Measurements from ENCODE around the gene LRBA.
A peak's percentile ranks its signal among the peaks of the same experiment; 100 is the strongest.
"Not testable (repeated sequence)": the region's sequence is repeated elsewhere in the genome, so short reads cannot be mapped to it uniquely, and the experiment has no call there.

LRBA gene

DNA sequence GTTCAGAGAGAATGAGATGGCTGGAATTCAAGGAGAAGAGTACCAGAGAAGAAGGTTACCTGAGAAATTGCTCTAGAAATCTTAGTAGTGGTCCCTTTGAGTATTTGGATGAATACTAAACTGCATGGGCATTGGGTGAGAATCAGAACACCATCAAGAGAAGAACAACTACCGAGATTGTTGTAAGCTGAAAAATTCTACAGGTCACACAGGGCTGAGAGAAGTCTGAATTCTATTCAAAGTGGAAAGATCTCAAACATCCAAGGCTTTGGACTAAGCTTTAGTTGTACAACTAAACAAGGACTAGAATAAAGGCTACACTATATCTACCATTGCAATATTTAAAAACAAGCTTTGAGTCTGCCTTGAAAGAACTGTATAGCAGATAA is 40.8 kb downstream of the LRBA start:
- DNase-seq (ENCODE audit: low read depth in 2 of 2, low spot score in 1 of 2): no peak

DNA sequence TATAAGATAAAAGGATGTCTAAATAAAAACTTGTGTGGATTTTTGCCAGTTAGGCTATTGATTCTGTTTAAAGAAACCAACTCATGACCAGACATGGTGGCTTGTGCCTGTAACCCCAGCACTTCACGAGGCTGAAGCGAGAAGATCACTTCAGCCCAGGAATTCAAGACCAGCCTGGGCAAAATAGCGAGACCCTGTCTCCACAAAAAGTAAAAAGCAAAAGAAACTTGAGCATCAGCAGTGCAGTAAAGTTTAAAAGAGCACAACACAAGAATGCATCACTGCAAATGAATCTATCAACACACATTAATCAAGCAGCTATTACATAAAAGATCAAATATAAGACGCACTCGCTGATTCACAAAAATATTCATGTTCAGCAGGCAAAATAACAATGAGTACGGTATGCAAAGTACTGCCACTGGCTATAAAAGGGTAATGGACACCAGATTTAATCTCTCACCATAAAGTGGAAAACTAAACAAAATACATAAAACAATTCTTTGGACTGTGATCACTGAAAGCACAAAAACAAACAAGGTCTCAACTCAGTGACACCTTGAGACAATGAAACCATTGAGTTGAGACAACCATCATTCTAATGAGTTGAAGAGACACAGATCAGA is 41.3 kb downstream of the LRBA start:
- no peak for DNase-seq (ENCODE audit: low read depth in 2 of 2, low spot score in 1 of 2)

DNA sequence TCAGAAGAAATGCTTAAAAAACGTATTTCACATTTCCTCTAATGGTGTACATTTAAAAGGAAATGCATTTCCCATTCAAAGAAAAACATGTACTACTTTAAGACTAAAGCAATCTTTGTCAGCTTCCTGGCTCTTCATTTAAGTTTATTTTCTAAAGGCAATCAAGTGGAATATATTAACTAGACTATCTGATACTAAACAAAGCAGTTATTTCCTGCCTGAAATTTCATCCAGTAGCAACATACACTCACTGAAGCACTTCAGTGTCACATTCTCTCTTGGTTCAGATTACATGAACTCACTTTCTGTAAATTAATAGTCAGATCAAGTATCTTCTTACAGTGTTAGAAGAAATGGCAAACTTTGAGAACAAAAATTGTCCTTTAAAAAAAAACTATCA is 42.5 kb downstream of the LRBA start:
- no peak for DNase-seq (ENCODE audit: low read depth in 2 of 2, low spot score in 1 of 2)

DNA sequence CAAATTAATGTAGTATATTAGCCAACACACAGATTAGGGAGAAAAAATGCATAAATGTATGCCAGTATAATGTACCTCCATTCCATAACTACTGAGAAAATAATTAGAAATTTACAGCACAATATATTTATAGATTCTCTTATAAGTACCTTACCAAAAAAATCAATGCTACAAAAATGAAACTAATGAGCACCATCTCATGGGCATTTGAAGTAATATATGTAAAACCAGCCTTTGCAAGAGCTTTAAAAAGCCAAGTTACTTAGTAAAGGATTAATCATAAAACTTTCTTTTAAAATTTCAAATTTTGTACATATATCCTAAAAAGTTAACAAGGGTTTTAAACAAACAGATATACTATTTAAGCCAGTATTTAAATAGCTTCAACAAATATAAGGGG is 43.2 kb downstream of the LRBA start:
- DNase-seq (ENCODE audit: low read depth in 2 of 2, low spot score in 1 of 2): no peak

DNA sequence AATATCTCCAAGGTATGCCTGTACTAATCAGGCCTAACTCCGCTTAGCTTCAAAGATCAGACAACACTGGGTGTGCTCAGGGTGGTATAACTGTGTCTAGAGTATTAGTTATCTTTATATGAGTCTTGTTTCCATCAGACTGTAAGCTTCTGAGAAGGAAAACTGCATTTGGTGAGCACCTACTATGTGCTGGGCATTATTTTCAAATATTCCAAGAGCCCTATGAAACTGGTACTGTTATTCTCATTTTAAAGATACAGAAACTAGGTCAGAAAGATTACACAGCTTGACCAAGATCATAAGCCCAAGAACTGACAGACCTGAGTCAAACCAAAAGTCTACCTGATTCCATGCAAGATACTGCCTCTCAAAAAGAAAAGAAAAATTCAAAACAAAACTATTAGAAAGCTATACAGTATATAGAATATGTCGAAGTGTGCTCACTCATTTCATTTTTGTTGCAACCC is 44.4 kb downstream of the LRBA start:
- no peak for DNase-seq (ENCODE audit: low read depth in 2 of 2, low spot score in 1 of 2)

DNA sequence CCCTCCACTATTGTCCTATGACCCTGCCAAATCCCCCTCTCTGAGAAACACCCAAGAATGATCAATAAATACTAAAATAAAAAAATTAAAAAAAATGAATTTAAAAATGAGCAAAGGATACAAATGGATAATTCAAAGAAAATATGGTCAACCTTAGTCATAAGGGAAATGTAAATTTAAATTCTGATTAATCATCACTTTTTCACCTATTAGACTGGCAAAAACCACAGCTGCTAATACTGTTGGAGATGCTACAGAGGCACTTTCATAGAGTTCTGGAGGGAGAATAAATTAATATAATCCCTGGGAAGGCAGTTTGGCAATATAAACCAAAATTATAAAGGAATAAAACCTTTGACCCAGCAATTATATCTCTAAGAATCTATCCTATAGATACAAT is 50.3 kb downstream of the LRBA start:
- no peak for DNase-seq (ENCODE audit: low read depth in 2 of 2, low spot score in 1 of 2)

DNA sequence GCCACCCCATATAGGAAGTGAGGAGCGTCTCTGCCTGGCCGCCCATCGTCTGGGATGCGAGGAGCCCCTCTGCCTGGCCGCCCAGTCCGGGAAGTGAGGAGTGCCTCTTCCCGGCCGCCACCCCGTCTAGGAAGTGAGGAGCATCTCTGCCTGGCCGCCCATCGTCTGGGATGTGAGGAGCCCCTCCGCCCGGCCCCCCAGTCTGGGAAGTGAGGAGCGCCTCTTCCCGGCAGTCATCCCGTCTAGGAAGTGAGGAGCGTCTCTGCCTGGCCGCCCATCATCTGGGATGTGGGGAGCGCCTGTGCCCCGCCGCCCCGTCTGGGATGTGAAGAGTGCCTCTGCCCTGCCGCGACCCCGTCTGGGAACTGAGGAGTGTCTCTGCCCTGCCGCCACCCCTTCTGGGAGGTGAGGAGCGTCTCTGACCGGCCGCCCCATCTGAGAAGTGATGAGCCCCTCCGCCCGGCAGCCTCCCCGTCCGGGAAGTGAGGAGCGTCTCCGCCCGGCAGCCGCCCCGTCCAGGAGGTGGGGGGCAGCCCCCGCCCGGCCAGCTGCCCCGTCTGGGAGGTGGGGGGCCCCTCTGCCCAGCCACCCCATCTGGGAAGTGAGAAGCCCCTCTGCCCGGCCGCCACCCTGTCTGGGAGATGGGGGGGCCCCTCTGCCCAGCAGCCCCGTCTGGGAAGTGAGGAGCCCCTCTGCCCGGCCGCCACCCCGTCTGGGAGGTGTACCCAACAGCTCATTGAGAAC is 51.3 kb downstream of the LRBA start:
- DNase-seq (ENCODE audit: low read depth in 2 of 2, low spot score in 1 of 2): not testable (repeated sequence)

DNA sequence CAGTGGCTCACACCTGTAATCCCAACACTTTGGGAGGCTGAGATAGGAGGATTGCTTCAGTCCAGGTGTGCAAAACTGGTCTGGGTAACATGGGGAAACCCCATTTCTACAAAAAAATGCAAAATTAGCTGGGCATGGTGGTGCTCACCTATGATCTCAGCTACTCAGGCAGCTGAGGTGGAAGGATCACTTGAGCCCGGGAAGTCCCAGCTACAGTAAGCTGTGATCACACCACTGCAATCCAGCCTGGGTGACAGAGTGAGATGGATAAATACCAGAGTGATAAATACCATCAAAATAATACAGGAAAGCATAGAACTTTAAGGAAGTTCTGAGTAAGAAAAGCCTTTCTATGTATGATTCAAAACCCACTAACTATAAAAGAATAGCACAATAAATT is 52.8 kb downstream of the LRBA start:
- DNase-seq (ENCODE audit: low read depth in 2 of 2, low spot score in 1 of 2): no peak

DNA sequence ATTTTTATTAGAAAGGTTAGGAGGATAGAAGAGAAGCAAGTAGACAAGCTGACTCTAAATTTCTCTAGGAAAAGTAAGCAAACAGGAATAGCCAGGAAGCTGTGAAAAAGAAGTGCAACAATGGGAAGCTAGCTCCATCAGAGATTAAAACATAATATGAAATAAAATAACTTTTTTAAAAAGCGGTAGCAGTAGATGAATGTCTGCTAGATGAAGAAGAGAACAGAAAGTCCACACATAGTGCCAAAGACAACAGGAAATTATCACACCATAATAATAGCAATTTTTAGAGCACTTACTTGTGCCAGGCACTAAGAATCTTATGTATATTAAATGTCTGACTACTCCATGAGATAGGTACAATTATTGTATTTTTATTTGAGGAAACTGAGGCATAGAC is 53.5 kb downstream of the LRBA start:
- DNase-seq (ENCODE audit: low read depth in 2 of 2, low spot score in 1 of 2): no peak

DNA sequence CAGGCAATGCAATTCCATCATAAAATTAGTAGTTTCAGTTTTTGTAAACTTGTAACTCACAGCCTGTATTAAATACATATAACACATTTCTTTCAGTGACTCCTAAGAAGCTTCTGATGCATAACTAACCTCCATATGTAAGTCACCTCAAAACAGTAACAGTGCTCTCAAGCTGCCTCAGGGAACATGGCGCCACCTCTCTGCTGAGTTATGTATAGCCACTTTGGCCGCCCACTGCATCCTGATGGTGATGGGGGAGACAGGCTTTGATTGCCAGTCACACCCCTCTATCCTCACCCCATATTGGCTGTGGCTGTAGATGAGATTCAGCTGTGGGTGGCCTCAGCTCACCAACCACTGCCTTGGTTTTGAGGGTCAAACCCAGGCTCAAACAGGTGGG is 54.3 kb downstream of the LRBA start:
- peak in 1 of 2 donors; percentile 7 for DNase-seq (ENCODE audit: low read depth in 2 of 2, low spot score in 1 of 2)

DNA sequence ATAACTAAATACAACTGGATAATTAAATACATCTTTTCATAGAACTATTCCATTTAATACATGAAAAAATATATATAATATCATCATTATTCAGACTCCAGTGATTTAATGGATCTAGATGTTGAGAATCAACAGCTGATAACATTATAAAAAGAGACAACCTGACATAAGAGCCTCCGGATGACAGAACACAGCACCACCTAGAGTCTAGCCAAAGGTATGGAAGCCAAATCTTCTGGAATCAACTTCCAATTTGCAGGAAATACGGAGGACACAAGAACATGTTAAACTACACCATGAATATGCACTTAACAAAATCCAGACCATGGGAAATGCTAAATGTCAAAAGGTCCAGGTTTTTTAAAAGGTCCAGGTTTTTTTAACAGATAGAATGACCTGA is 55.0 kb downstream of the LRBA start:
- no peak for DNase-seq (ENCODE audit: low read depth in 2 of 2, low spot score in 1 of 2)

DNA sequence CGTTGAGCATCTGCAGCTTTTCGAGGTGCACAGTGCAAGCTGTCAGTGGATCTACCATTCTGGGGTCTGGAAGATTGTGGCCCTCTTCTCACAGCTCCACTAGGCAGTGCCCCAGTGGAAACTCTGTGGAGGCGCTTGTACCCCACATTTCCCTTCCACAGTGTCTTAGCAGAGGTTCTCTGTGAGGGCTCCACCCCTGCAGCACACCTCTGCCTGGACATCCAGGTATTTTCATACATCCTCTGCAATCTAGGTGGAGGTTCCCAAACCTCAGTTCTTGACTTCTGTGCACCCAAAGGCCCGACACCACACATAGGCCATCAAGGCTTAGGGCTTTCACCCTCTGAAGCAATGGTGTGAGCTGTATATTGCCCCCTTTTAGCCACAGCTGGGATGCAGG is 57.1 kb downstream of the LRBA start:
- not testable (repeated sequence) for DNase-seq (ENCODE audit: low read depth in 2 of 2, low spot score in 1 of 2)

DNA sequence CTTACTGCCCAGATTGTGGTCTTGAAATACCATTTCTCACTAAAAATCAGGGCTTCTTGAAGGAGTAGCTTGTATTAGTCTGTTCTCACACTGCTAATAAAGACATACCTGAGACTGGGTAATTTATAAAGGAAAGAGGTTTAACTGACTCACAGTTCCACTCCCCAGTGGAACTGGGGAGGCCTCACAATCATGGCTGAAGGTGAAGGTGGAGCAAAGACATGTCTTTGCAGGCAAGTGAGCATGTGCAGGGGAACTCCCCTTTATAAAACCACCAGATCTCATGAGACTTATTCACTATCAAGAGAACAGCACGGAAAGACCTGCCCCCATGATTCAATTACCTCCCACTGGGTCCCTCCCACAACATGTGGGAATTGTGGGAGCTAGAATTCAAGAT is 58.0 kb downstream of the LRBA start:
- not testable (repeated sequence) for DNase-seq (ENCODE audit: low read depth in 2 of 2, low spot score in 1 of 2)

DNA sequence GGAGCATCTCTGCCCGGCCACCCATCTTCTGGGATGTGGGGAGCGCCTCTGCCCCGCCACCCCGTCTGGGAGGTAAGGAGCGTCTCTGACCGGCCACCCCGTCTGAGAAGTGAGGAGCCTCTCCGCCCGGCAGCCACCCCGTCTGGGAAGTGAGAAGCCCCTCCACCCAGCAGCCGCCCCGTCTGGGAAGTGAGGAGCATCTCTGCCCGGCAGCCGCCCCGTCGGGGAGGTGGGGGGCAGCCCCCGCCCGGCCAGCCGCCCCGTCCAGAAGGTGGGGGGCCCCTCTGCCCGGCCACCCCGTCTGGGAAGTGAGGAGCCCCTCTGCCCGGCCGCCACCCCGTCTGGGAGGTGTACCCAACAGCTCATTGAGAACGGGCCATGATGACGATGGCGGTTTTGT is 61.2 kb downstream of the LRBA start:
- not testable (repeated sequence) for DNase-seq (ENCODE audit: low read depth in 2 of 2, low spot score in 1 of 2)

DNA sequence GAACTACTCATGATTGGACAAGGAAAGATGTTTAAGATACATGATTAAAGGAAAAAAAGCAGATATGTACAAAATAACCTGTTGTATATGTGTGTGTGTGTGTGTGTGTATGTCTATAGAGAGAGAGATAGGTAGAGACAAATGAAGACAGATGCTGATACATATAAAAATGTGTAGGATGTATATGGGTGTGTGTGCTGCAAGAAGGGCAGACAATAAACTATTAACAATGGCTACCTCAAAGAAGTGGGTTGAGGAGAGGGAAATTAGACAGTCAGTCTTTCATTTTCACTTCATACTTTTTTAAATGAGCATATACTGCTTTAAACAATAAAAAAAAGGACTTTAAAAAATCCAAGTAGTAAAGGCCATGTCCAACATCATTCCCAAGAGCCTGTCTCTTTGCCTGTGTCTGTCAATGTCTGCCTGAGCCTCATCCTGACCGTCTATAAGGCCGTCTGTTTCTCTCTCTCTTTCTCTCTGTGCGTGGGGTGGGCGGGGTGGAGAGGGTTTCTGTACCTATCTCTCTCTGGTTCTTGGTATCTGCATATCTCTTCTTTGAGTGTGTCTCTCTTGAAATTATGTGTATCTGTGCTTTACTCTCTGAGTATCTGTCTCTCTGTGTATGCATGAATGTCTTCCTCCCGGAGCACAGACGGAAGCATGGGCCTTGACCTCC is 62.8 kb downstream of the LRBA start:
- DNase-seq (ENCODE audit: low read depth in 2 of 2, low spot score in 1 of 2): no peak

DNA sequence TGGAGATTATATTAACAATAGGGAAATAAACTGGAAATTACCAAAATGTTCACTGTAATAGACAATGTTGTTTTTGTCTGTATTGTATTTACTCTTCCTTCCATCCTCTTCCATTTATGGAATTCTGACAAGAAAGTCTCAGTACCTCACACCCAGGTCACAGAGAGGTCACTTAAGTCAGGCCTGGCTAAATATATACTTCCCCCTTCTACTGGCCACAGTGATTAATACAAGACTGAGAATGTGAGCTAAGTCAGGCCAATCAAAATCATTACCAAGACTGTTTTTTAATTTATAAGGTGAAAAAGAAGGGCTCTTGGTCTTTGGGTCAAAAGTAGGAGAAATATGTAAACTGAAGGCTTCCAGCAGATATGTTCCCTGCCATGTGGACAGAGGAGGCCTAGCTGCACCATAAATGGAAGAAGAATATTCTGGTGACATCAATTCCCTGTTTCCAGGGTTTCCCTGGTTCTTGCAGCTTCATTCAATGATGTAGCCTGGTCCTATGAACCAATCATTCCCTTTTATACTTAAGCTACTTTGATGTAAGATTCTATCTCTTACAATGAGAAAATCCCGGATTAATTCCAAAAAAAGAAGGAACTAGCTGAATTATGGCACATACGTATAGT is 64.3 kb downstream of the LRBA start:
- no peak for DNase-seq (ENCODE audit: low read depth in 2 of 2, low spot score in 1 of 2)

DNA sequence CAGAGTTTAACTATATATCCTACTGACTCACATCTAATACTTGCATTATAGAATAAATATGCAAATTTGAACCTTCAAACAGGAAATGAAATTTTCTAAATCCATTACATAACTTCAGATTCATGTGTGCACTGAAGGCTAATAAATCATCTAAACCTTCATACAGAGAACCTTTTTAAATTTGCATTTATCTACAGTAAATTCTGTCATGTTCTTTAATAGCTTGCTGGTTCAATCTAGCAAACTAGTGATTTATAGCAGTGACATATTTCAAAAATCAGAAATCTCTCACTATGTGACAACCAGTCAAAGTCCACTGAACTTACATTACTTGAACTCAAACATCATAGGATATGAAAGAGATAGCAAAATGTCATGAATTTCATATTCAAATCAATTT is 65.1 kb downstream of the LRBA start:
- DNase-seq (ENCODE audit: low read depth in 2 of 2, low spot score in 1 of 2): no peak

DNA sequence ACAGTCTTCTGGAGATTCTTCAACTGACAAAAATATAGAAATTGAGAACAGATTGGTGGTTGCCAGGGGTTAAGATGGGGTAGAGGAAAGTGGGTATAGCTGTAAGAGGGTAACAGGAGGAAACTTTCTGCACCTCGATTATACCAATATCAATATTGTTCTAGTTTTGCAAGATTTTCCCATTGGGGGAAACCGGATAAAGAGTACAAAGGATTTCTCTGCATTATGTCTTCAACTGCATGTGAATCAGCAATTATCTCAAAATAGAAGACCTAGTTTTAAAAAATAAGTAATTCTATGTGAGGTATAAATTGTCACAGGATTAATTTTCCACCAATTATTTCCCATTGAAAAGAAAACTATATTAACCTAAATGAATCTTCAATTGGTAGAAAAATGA is 65.7 kb downstream of the LRBA start:
- no peak for DNase-seq (ENCODE audit: low read depth in 2 of 2, low spot score in 1 of 2)

DNA sequence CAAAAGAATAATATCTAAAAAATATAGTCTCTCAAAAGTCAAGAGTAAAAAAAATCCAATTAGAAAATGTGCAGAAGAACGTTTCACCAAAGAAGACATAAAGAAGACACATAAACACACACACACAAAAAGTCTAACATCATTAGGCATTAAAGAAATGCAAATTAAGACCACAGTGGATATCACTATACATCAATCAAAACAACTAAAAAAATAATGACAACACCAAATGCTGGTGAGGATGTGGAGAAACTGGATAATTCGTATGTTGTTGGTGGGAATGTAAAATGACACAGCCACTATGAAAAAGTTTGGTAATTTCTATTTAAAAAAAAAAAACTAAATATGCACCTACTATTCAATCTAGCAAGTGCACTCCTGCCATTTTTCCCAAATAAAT is 66.4 kb downstream of the LRBA start:
- DNase-seq (ENCODE audit: low read depth in 2 of 2, low spot score in 1 of 2): no peak

DNA sequence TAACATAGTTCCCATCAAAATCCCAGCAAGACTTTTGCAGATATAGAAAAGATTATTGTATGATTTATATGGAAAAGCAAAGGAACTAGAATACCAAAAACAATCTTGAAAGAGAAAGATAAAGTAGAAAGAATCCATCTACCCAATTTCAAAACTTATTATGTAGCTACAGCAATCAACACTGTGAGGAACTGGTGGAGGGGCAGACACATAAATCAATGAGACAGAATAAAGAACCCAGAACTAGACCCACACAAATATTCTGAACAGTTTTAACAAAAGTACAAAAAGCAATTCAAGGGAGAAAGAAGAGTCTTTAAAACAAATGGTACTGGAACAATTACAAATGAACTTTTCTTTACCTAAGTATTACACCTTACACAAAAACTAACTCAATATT is 67.0 kb downstream of the LRBA start:
- DNase-seq (ENCODE audit: low read depth in 2 of 2, low spot score in 1 of 2): no peak

DNA sequence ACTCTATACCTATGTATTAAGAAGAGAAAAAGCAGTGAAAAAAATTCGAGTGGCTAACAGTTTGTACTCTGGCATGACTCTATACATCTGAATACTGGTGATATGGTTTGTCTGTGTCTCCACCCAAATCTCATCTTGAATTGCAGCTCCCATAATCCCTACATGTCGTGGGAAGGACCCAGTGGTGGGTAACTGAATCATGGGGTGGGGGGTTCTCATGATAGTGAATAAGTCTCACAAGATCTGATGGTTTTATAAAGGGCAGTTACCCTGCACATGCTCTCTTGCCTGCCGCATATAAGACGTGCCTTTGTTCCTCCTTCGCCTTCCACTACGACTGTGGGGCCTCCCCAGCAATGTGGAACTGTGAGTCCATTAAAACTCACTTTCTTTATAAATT is 70.4 kb downstream of the LRBA start:
- DNase-seq (ENCODE audit: low read depth in 2 of 2, low spot score in 1 of 2): no peak

DNA sequence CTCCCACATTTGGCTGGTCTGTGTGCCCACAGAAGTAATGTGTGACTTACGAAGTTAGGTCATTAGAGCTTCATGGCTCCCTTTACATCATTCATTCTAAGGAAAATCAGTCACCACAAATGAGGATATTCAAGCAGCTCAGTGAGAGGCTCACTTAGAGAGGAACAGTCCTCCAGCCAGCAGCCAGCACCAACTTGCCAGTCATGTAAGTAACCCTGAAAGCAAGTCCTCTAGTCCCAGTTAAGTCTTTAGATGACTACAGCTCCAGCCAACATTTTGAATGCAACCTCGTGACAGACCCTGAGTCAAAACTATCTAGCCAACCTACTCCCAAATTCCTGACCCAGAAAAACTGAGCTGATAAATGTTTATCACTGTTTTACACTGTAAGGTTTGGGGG is 71.3 kb downstream of the LRBA start:
- no peak for DNase-seq (ENCODE audit: low read depth in 2 of 2, low spot score in 1 of 2)
